Aorta (tissue), 5 donors: ENCODE measurements around the gene LEPROT. TPM values are rescaled to one million over a fixed set of nuclear protein-coding genes. Genes with fewer than 3 reads are reported as not detected.

Experiments
- ATAC-seq: fragments of 200-7000 bp; cut with Tn5 transposase; one replicate; pipeline ENCODE4 v1.9.1; 2022; ENCODE audit warnings: moderate library complexity; ENCODE audit not compliant: low FRiP score
- DNase-seq, 2 donors: peaks; one replicate each; pipeline ENCODE4 v3.0.0-alpha.2; 2020
- H3K27ac ChIP-seq, 2 donors: one replicate each; pipeline ENCODE4 v1.5.1; 2013; ENCODE audit warnings: low read length in 2 of 2, mild to moderate bottlenecking in 2 of 2, moderate library complexity in 2 of 2, control low read depth in 1 of 2, inconsistent platforms in 1 of 2, low read depth in 1 of 2
- H3K27me3 ChIP-seq, 2 donors: one replicate each; pipeline ENCODE4 v1.6.1; 2013; ENCODE audit warnings: control low read depth in 1 of 2, low read length in 1 of 2, mild to moderate bottlenecking in 1 of 2, moderate library complexity in 1 of 2; ENCODE audit not compliant: insufficient read depth in 2 of 2, control insufficient read depth in 1 of 2
- H3K36me3 ChIP-seq, 2 donors: one replicate each; pipeline ENCODE4 v1.6.1; 2013; ENCODE audit warnings: control low read depth in 1 of 2, low read length in 1 of 2, mild to moderate bottlenecking in 1 of 2; ENCODE audit not compliant: insufficient read depth in 2 of 2, control insufficient read depth in 1 of 2
- H3K4me1 ChIP-seq, 2 donors: one replicate each; pipeline ENCODE4 v1.6.1; 2013; ENCODE audit warnings: low read length in 2 of 2, control low read depth in 1 of 2, mild to moderate bottlenecking in 1 of 2, moderate library complexity in 1 of 2; ENCODE audit not compliant: insufficient read depth in 2 of 2, control insufficient read depth in 1 of 2
- H3K4me3 ChIP-seq, 2 donors: one replicate each; pipeline ENCODE4 v1.5.1; 2013; ENCODE audit warnings: low read length in 2 of 2, control low read depth in 1 of 2, mild to moderate bottlenecking in 1 of 2
- H3K9me3 ChIP-seq: one replicate; pipeline ENCODE4 v1.6.1; 2013; ENCODE audit warnings: mild to moderate bottlenecking, low read length; ENCODE audit not compliant: control insufficient read depth
- WGBS, 2 donors: extraction: QIAGEN DNeasy Blood & Tissue Kit; methylation state at CpG; one replicate each; pipeline ENCODE4 v1.1.7; 2013; 5-methylcytosine and 5-hydroxymethylcytosine counted together
- intact Hi-C, 2 donors: fragments of 100-400 bp; cut with DNase I; formaldehyde crosslinking; loops; one replicate each; pipeline versions ENCODE4 v1.14.2 to v1.15.0; 2022
- polyA plus RNA-seq, 2 donors: library from polyadenylated mRNA; stranded (reverse); fragments of 200-250 nt; gene quantifications; one replicate each; pipeline ENCODE4 v1.2.3, GENCODE V29; 2013
- total RNA-seq, 2 donors: library from RNA; stranded (reverse); fragmentation: NEBNext Ultra II Directional; extraction: Animal tissue kit (Norgen Biotek cat#: 25700); gene quantifications; one replicate each; pipeline ENCODE4 v1.2.1, GENCODE V29; 2021
- donor health status: healthy with polysubstance abuse.
- donor health status: Bipolar disorder and iron deficiency.
- donor health status: DM: no; HTN: no; CAD: no.
- donor health status: DM: no; HTN: no; CAD: no.
- donor health status: DM: yes; HTN: yes; CAD: no.

Gene LEPROT
- total and polyA plus RNA-seq, 4 donors, result 48.5 to 136 (median 91.4) TPM

DNA sequence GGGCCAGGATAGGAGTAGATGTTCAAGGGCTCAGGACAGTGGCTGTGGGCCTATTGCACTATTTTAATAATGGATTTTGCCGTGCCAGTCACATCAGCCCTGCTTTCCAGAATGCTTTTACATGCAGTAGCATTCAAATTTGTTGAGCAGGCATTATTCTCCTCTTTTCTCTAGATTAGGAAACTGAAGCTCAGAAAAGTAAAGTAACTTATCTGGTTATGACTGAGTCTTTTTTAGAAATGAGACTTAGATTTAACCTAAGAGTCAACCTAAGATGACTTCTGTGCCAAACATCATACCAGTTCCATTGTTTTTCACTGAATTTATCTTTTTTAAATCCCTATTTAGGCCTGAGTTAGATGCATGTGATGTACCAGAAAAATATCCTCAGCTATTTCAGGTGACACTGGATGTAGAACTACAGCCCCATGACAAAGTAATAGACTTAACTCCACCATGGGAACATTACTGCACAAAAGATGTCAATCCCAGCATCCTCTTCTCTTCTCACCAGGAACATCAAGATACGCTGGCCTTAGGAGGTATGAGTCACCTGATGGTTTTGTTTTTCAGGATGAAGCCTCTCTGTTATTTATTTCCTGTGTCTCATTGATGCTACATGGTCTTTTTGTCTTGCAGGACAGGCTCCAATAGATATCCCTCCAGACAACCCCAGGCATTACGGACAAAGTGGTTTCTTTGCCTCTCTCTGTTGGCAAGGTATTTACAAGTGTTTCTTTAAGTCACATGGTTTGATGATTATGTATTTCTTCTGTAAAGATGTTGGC, 31.4 kb upstream of the LEPROT start:
- H3K4me1 ChIP-seq, result no peaks in the 10 kb centered on the region
- intact Hi-C loops, result no loop called here
- no peaks in the 10 kb centered on the region for H3K27me3 ChIP-seq
- ATAC-seq (no peak), DNase-seq (no peak)
- peaks cover 0 to 5% of the 10 kb centered on the region in 2 donors for H3K36me3 ChIP-seq
- no peaks in the 10 kb centered on the region for H3K9me3 ChIP-seq
- H3K27ac ChIP-seq, result no peak overlapping the region
- WGBS, 2 donors, result 90 to 91% methylated on average over 3 of the region's 3 CpGs
- H3K4me3 ChIP-seq, result no peak overlapping the region

DNA sequence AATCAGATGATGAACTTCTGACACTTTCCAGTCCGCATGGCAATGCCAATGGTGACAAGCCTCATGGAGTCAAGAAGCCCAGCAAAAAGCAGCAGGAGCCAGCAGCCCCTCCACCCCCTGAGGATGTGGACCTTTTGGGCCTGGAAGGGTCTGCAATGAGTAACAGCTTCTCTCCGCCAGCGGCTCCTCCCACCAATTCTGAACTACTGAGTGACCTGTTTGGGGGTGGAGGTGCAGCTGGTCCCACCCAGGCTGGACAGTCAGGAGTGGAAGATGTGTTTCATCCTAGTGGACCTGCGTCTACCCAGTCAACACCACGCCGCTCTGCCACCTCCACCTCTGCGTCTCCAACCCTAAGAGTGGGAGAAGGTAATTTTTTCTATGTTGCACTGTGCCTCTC, 28.0 kb upstream of the LEPROT start:
- DNase-seq (peak in 1 of 2 donors; percentile 62), ATAC-seq (no peak)
- H3K27ac ChIP-seq, result no peak overlapping the region
- H3K4me1 ChIP-seq, result no peaks in the 10 kb centered on the region
- H3K9me3 ChIP-seq, result no peaks in the 10 kb centered on the region
- 97 to 98% methylated on average over 7 of the region's 7 CpGs for WGBS, 2 donors
- no peak overlapping the region for H3K4me3 ChIP-seq
- intact Hi-C loops, result no loop called here
- peaks cover 0 to 5% of the 10 kb centered on the region in 2 donors for H3K36me3 ChIP-seq
- H3K27me3 ChIP-seq, result no peaks in the 10 kb centered on the region

DNA sequence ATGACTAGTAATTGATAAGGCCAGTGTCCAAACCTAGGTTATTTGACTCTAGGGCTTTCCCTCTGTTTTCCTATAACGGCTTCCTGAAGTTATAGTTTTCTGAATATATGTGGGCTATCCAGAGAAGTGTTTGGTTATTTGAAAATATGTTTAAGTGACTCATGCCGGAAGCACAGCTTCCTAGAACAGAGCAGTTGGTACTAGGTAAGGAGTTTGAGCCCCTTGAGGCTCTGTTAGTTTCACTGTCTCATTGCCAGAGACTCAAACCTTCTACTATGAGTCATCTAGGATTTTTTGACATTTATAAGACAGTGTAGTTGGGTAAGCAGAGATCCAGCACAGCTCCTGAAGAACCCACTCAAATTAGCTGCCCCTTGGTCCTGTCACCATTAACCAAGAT, 27.1 kb upstream of the LEPROT start:
- DNase-seq (no peak), ATAC-seq (no peak)
- Histone ChIP-seq H3K27me3 (no peaks in the 10 kb centered on the region), H3K4me1 (no peaks in the 10 kb centered on the region), H3K4me3 (no peak overlapping the region), H3K27ac (no peak overlapping the region), H3K9me3 (no peaks in the 10 kb centered on the region), H3K36me3 (peaks cover 0 to 5% of the 10 kb centered on the region in 2 donors)
- 84 to 90% methylated on average over 2 of the region's 2 CpGs for WGBS, 2 donors
- intact Hi-C loops, result no loop called here

DNA sequence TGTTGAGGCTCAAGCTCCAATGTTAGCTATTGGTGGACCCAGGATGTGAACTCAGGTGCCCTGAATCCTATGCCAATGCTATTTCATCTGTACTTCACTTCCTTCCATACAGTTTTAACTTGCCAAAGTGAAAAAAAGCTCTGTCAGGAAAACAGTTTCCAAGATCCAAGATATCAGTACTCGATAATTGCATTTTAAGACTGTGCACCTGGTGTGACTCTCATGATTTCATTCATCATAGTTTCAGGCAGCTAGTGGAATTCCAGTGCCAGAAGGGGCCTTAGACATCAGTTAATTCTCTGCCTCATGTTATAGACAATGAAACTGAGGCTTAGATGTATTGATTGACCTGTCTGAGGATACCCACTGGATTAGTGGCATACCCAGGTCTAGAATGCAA, 26.5 kb upstream of the LEPROT start:
- Histone ChIP-seq H3K27ac (no peak overlapping the region), H3K9me3 (no peaks in the 10 kb centered on the region), H3K4me1 (no peaks in the 10 kb centered on the region), H3K4me3 (no peak overlapping the region), H3K27me3 (no peaks in the 10 kb centered on the region), H3K36me3 (peaks cover 0 to 5% of the 10 kb centered on the region in 2 donors)
- DNase-seq (no peak), ATAC-seq (no peak)
- 83 to 84% methylated on average over 1 of the region's 1 CpG for WGBS, 2 donors
- intact Hi-C loops, result no loop called here

DNA sequence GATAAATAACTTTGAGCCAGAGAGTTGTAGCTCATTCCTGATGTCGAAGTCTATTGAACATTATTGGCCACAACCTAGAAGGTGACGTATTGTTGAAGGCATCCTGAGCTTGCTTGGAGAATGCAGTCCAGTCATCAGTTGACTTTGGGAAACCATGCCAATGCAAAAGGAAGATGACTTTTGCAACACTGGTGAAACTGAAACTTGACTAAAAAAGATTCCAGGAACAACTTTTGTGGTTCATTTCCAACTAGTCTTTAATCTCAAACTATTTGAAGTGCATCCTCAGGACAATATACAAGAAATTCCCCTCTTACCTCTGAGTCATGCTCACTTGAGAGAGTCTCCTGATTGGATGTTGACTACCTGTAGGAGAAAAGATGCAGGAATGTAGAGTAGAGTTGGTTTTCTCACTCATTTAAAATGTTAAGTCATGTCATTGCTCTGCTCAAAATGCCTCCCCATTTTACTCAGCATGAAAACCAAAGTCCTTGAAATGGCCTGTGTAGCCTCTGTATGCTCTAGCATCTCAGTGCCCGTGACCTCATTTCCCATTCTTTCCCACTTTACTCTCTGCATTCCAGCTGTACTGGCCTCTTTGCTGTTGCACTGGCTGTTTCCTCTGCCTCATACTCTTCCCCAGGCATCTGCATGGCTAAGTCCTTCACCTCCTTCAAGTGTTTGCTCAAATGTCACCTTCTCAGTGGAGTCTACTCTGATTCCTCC, 24.4 kb upstream of the LEPROT start:
- Histone ChIP-seq H3K9me3 (no peaks in the 10 kb centered on the region), H3K27me3 (no peaks in the 10 kb centered on the region), H3K4me3 (no peak overlapping the region), H3K36me3 (peaks cover 0 to 2% of the 10 kb centered on the region in 2 donors), H3K27ac (no peak overlapping the region), H3K4me1 (no peaks in the 10 kb centered on the region)
- intact Hi-C loops, result no loop called here
- no peak for ATAC-seq
- 79 to 84% methylated on average over 3 of the region's 3 CpGs for WGBS, 2 donors
- no peak for DNase-seq

DNA sequence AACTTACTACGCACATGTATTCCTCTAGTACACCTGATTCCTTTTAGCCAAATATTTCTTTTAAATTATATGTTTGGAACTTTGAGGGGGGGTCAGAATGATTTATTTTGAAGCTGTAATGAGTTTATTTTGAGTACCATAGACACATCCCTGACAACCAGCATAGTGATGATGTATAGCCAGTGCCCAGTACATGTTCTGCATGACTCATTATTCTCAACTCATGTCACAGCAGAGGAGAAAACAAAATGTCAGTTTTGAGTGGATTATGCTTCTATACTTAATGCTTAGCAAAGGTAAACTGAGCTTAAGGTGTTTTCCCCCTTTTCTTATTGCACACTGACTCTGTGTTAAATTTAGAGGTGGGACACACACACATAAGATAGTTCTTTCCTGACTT, 22.4 kb upstream of the LEPROT start:
- H3K9me3 ChIP-seq, result no peaks in the 10 kb centered on the region
- H3K4me1 ChIP-seq, result no peaks in the 10 kb centered on the region
- H3K27ac ChIP-seq, result no peak overlapping the region
- no peaks in the 10 kb centered on the region for H3K36me3 ChIP-seq
- no peak overlapping the region for H3K4me3 ChIP-seq
- no peak for DNase-seq
- ATAC-seq, result no peak
- no peaks in the 10 kb centered on the region for H3K27me3 ChIP-seq
- intact Hi-C loops, result no loop called here
- WGBS, 2 donors, result 99 to 100% methylated on average over 1 of the region's 1 CpG

DNA sequence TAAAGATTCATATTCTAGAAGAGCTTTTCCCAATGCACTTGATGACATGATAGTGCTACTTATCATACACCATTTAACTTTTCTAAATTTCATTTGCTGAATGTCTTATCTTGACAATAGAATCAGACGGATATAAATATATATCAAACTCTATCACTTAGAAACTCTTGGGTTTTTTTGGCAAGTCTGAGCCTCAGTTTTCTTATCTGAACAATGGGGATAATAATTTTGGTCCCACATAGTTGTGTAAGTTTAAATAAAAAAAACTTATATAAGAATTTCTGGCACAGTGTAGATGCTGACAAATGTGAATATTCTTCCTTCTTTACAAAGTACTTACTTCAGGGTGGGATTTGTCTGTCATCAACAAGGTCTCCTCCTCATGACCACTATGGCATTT, 21.5 kb upstream of the LEPROT start:
- WGBS, 2 donors, result 84 to 89% methylated on average over 1 of the region's 1 CpG
- no peaks in the 10 kb centered on the region for H3K36me3 ChIP-seq
- DNase-seq (no peak), ATAC-seq (no peak)
- H3K4me3 ChIP-seq, result no peak overlapping the region
- H3K9me3 ChIP-seq, result no peaks in the 10 kb centered on the region
- no peaks in the 10 kb centered on the region for H3K27me3 ChIP-seq
- intact Hi-C loops, result no loop called here
- no peaks in the 10 kb centered on the region for H3K4me1 ChIP-seq
- H3K27ac ChIP-seq, result no peak overlapping the region

DNA sequence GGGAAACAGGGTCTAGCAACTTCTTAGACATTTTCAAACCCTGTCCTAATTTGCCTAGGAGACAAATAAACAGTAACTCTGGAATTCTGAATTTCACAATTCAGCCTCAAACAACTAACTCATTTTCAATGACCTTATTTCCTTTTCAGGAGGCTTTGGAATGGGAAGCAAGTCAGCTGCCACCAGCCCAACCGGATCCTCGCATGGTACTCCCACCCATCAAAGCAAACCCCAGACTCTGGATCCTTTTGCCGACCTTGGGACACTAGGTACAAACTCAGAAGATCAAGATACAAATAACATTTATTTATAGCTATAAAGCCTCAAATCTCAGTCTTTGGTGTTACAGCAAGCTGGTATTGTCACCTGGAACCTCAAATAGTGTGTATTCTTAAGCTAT, 18.9 kb upstream of the LEPROT start:
- no peak overlapping the region for H3K27ac ChIP-seq
- H3K4me3 ChIP-seq, result no peak overlapping the region
- H3K9me3 ChIP-seq, result no peaks in the 10 kb centered on the region
- ATAC-seq, result no peak
- 88 to 89% methylated on average over 3 of the region's 3 CpGs for WGBS, 2 donors
- no peak for DNase-seq
- intact Hi-C loops, result no loop called here
- H3K27me3 ChIP-seq, result no peaks in the 10 kb centered on the region
- H3K4me1 ChIP-seq, result no peaks in the 10 kb centered on the region
- no peaks in the 10 kb centered on the region for H3K36me3 ChIP-seq

DNA sequence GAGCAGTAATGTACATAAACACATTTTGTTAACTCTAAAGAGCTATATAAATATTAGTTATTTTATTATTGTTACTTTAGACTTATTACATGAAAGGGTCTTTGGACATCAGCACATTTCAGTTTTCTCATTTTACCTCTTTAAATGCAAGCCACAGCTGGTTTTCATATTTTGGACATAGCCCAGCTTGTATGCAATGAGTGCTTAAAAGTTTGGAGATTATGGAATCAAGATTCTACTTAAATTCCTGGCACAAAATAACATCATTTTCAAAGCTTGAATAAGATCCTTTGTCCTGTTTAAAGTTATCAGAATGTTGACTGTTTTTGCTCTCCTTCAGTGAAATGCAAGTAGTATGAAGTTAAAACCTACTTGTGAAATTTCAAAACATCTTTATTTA, 15.5 kb upstream of the LEPROT start:
- H3K36me3 ChIP-seq, result no peaks in the 10 kb centered on the region
- no peak overlapping the region for H3K4me3 ChIP-seq
- no peaks in the 10 kb centered on the region for H3K9me3 ChIP-seq
- intact Hi-C loops, result no loop called here
- DNase-seq, result no peak
- H3K27ac ChIP-seq, result no peak overlapping the region
- no peaks in the 10 kb centered on the region for H3K27me3 ChIP-seq
- no peak for ATAC-seq
- H3K4me1 ChIP-seq, result no peaks in the 10 kb centered on the region
